Measurements from ENCODE around the gene CLDND2. TPM values are rescaled to one million over a fixed set of nuclear protein-coding genes. Genes with fewer than 3 reads are reported as not detected.

Gene CLDND2
- total RNA-seq, 1 donor, result not detected

GRCh38 chr19:51318687-51319648 is 49.8 kb downstream of the CLDND2 start:
- TF ChIP-seq, protein P1, sequence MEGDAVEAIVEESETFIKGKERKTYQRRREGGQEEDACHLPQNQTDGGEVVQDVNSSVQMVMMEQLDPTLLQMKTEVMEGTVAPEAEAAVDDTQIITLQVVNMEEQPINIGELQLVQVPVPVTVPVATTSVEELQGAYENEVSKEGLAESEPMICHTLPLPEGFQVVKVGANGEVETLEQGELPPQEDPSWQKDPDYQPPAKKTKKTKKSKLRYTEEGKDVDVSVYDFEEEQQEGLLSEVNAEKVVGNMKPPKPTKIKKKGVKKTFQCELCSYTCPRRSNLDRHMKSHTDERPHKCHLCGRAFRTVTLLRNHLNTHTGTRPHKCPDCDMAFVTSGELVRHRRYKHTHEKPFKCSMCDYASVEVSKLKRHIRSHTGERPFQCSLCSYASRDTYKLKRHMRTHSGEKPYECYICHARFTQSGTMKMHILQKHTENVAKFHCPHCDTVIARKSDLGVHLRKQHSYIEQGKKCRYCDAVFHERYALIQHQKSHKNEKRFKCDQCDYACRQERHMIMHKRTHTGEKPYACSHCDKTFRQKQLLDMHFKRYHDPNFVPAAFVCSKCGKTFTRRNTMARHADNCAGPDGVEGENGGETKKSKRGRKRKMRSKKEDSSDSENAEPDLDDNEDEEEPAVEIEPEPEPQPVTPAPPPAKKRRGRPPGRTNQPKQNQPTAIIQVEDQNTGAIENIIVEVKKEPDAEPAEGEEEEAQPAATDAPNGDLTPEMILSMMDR (IDR thresholded peaks at IDR 0.05; ENCODE audit: extremely low read depth, low read depth, low read length), result no peak
- no peaks in the 10 kb centered on the region for H4K20me1 ChIP-seq (ENCODE audit: insufficient read depth, low read length)

DNA sequence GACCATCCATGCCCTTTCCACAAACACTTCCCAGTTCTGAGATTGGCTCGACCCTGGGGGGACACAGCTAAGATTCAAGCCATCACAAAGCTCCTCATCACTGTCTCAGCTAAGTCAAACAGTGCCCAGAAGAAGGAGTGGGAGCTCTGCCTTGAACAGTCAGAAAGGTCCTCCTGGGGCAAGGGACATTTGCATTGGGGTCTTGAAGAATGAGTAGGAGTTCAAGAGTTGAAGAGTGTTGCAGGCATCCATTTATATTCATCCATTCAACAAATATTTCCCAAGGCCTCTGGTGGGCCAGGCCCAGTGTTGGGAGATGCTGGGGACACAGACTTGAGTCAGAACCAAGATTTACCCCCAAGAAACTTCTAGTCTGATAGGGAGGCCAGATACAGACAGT is 50.8 kb downstream of the CLDND2 start:
- no peaks in the 10 kb centered on the region for H3K9me3 ChIP-seq (ENCODE audit: low read depth, low read length)
- no peak overlapping the region for H3K4me2 ChIP-seq (ENCODE audit: insufficient read depth, low read length)
- TF ChIP-seq, protein P1 (IDR thresholded peaks at IDR 0.05; ENCODE audit: extremely low read depth, low read depth, low read length), result no peak
- peak; percentile 58 for DNase-seq (ENCODE audit: insufficient read length, low spot score, missing footprints)
- no peaks in the 10 kb centered on the region for H3K4me1 ChIP-seq (ENCODE audit: insufficient read depth, low read length)
- no peak overlapping the region for H2AFZ ChIP-seq (ENCODE audit: low read length)
- H3K79me2 ChIP-seq (ENCODE audit: insufficient read depth, low read length), result no peaks in the 10 kb centered on the region
- H4K20me1 ChIP-seq (ENCODE audit: insufficient read depth, low read length), result no peaks in the 10 kb centered on the region
- H3K4me3 ChIP-seq (ENCODE audit: insufficient read depth, low read length), result no peak overlapping the region
- peaks cover 3% of the 10 kb centered on the region for H3K27me3 ChIP-seq (ENCODE audit: insufficient read depth, low read length)
- no peak overlapping the region for H3K27ac ChIP-seq (ENCODE audit: low read depth, low read length)
- no peaks in the 10 kb centered on the region for H3K36me3 ChIP-seq (ENCODE audit: insufficient read depth, low read length)

More at GRCh38 chr19:51318687-51319648, 49.8 kb downstream of the CLDND2 start:
- Histone ChIP-seq H3K4me1 (ENCODE audit: insufficient read depth, low read length) (no peaks in the 10 kb centered on the region), H3K36me3 (ENCODE audit: insufficient read depth, low read length) (no peaks in the 10 kb centered on the region), H3K27ac (ENCODE audit: low read depth, low read length) (no peak overlapping the region), H3K9me3 (ENCODE audit: low read depth, low read length) (no peaks in the 10 kb centered on the region), H3K79me2 (ENCODE audit: insufficient read depth, low read length) (no peaks in the 10 kb centered on the region), H3K27me3 (ENCODE audit: insufficient read depth, low read length) (no peaks in the 10 kb centered on the region), H2AFZ (ENCODE audit: low read length) (no peak overlapping the region), H3K4me3 (ENCODE audit: insufficient read depth, low read length) (no peak overlapping the region), H3K4me2 (ENCODE audit: insufficient read depth, low read length) (no peak overlapping the region)
- DNase-seq (ENCODE audit: insufficient read length, low spot score, missing footprints), result peak; percentile 68

DNA sequence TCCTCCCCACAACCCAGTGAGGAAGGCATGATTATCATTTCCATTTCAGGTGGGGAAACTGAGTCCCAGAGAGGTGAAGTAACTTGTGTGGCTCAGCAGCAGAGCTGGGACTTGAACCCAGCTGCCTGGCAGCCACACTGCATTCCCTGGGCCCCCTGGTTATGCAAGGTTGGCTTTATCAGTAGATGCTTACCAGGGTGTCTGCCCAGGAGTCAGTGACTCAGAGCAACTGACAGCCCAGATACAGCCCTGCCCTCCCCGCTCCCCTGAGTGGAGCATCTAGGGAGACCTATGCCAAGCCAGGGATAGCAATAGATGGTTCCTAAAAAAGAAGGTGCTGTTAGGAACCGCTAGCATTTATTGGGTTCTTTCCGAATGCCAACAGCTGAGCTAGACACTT is 51.4 kb downstream of the CLDND2 start:
- no peaks in the 10 kb centered on the region for H3K36me3 ChIP-seq (ENCODE audit: insufficient read depth, low read length)
- H3K27ac ChIP-seq (ENCODE audit: low read depth, low read length), result no peak overlapping the region

More for the DNA sequence above, 51.4 kb downstream of the CLDND2 start:
- H3K4me2 ChIP-seq (ENCODE audit: insufficient read depth, low read length), result no peak overlapping the region
- no peak overlapping the region for H3K4me3 ChIP-seq (ENCODE audit: insufficient read depth, low read length)
- TF ChIP-seq, protein P1 (IDR thresholded peaks at IDR 0.05; ENCODE audit: extremely low read depth, low read depth, low read length), result no peak
- H3K27me3 ChIP-seq (ENCODE audit: insufficient read depth, low read length), result peaks cover 6% of the 10 kb centered on the region
- no peaks in the 10 kb centered on the region for H4K20me1 ChIP-seq (ENCODE audit: insufficient read depth, low read length)
- no peaks in the 10 kb centered on the region for H3K79me2 ChIP-seq (ENCODE audit: insufficient read depth, low read length)
- H3K4me1 ChIP-seq (ENCODE audit: insufficient read depth, low read length), result no peaks in the 10 kb centered on the region
- H2AFZ ChIP-seq (ENCODE audit: low read length), result no peak overlapping the region
- DNase-seq (ENCODE audit: insufficient read length, low spot score, missing footprints), result peak; percentile 39
- no peaks in the 10 kb centered on the region for H3K9me3 ChIP-seq (ENCODE audit: low read depth, low read length)

Other genes with a start within 250 kb of the CLDND2 start
- under 0.01 TPM in 1 of 2 replicates, not detected in the other for gene SIGLEC9, start 244.1 kb downstream of the CLDND2 start, total RNA-seq
- not detected in 2 replicates for gene SIGLEC7, start 226.7 kb downstream of the CLDND2 start, total RNA-seq
- gene CD33, start 143.9 kb downstream of the CLDND2 start, total RNA-seq, result not detected in 2 replicates
- not detected in 2 replicates for gene SIGLECL1, start 117.9 kb downstream of the CLDND2 start, total RNA-seq
- not detected in 2 replicates for gene IGLON5, start 57.4 kb downstream of the CLDND2 start, total RNA-seq
- gene VSIG10L, start 26.9 kb downstream of the CLDND2 start, total RNA-seq, result 0.72 and 0.88 TPM in 2 replicates
- 68.4 and 84.3 TPM in 2 replicates for gene ETFB, start 2.6 kb downstream of the CLDND2 start, total RNA-seq
- not detected in 2 replicates for gene NKG7, start 3.7 kb upstream of the CLDND2 start, total RNA-seq
- gene LIM2, start 19.0 kb upstream of the CLDND2 start, total RNA-seq, result not detected in 2 replicates
- gene C19orf84, start 21.6 kb upstream of the CLDND2 start, total RNA-seq, result not detected in 2 replicates
- not detected in 2 replicates for gene SIGLEC10, start 48.6 kb upstream of the CLDND2 start, total RNA-seq
- gene SIGLEC8, start 89.5 kb upstream of the CLDND2 start, total RNA-seq, result not detected in 2 replicates
- not detected in 2 replicates for gene CEACAM18, start 109.5 kb upstream of the CLDND2 start, total RNA-seq
- under 0.01 TPM in 1 of 2 replicates, not detected in the other for gene SIGLEC12, start 132.8 kb upstream of the CLDND2 start, total RNA-seq
- not detected in 2 replicates for gene SIGLEC6, start 162.7 kb upstream of the CLDND2 start, total RNA-seq
- 6.2 and 7.6 TPM in 2 replicates for gene ZNF175, start 202.3 kb upstream of the CLDND2 start, total RNA-seq

All from osteoblast (primary cell).